Immature natural killer cell (primary cell): ENCODE results near the gene TRAF3. TPM values are rescaled to one million over a fixed set of nuclear protein-coding genes. Genes with fewer than 3 reads are reported as not detected.

ENCODE experiments used
- DNase-seq, 3 donors: peaks; one replicate each; pipeline ENCODE4 v3.0.0; 2022; ENCODE audit warnings: mixed read lengths in 1 of 3
- H3K27ac Mint-ChIP-seq, 6 donors: one replicate each; pipeline ENCODE4 v1.8.0; 2020; ENCODE audit warnings: mixed read lengths in 6 of 6, mild to moderate bottlenecking in 5 of 6, inconsistent platforms in 4 of 6, moderate library complexity in 3 of 6
- H3K27me3 Mint-ChIP-seq, 3 donors: one replicate each; pipeline ENCODE4 v1.8.0; 2020 to 2021; ENCODE audit warnings: low read depth in 3 of 3, mild to moderate bottlenecking in 3 of 3, mixed read lengths in 3 of 3, moderate library complexity in 3 of 3, inconsistent platforms in 1 of 3
- H3K36me3 Mint-ChIP-seq, 3 donors: one replicate each; pipeline ENCODE4 v1.8.0; 2020; ENCODE audit warnings: mixed read lengths in 3 of 3, inconsistent platforms in 2 of 3, mild to moderate bottlenecking in 2 of 3
- H3K4me1 Mint-ChIP-seq, 2 donors: one replicate each; pipeline ENCODE4 v1.8.0; 2020; ENCODE audit warnings: inconsistent platforms in 2 of 2, mild to moderate bottlenecking in 2 of 2, mixed read lengths in 2 of 2, moderate library complexity in 1 of 2
- H3K4me3 Mint-ChIP-seq, 5 donors: one replicate each; pipeline ENCODE4 v1.8.0; 2020; ENCODE audit warnings: mild to moderate bottlenecking in 5 of 5, mixed read lengths in 5 of 5, inconsistent platforms in 3 of 5, moderate library complexity in 3 of 5
- H3K9me3 Mint-ChIP-seq, 6 donors: one replicate each; pipeline ENCODE4 v1.8.0; 2020; ENCODE audit warnings: mild to moderate bottlenecking in 6 of 6, mixed read lengths in 6 of 6, inconsistent platforms in 4 of 6, moderate library complexity in 3 of 6
- polyA plus RNA-seq, 3 donors: library from polyadenylated mRNA; unstranded; fragments of 300-500 nt; fragmentation: Illumina TruSeq; gene quantifications; one replicate each; pipeline ENCODE4 v1.2.3, GENCODE V29; 2021

Gene TRAF3
- polyA plus RNA-seq, 3 donors from 2014 or later, result 9.2 to 12.8 (median 9.3) TPM

DNA sequence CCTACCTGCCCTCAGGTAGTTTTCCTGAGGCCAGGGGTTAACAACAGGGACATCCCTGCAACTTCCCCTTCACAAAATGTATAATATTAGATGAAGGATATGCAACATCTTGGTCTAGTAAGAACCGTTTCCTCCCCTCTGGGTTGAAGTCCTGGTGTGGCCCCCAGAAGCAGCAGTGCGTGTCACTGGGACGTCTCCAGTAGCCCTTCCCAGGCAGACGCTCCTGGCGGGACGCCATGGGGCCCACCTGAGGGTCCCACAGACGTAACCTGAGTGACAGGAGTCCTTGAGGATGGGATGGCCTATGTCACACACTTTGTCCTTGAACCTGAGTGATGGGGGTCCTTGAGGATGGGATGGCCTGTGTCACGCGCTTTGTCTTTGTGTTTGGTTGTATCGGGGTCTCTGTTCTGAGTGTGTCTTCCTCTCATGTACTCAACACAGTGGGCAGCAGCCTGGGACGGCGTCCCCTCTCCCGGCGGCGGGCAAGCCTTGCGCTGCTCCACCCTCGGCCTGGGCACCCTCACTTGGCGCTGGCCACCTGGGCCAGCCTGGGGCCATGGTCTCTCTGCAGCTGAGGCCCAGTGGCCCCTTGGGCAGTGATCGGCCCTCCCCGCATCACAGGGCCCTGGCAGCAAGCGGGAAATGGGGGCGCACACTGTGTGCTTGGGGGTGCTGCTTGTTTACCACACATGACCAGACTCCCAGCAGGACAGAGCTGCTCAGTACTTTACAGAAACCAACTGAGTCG lies 130.9 kb downstream of the TRAF3 start:
- Mint-ChIP-seq H3K27ac (no peak overlapping the region), H3K4me3 (no peak overlapping the region), H3K9me3 (no peaks in the 10 kb centered on the region), H3K4me1 (peaks cover 8 to 9% of the 10 kb centered on the region in 2 donors), H3K27me3 (no peaks in the 10 kb centered on the region), H3K36me3 (peaks cover 4 to 13% (median 12%) of the 10 kb centered on the region in 3 donors)
- DNase-seq, result no peak

GRCh38 chr14:102908766-102909455 lies 131.7 kb downstream of the TRAF3 start:
- Mint-ChIP-seq H3K27ac (no peak overlapping the region), H3K4me3 (no peak overlapping the region), H3K4me1 (peaks cover 2 to 4% of the 10 kb centered on the region in 2 donors), H3K36me3 (peaks cover 0 to 13% (median 8%) of the 10 kb centered on the region in 3 donors), H3K9me3 (no peaks in the 10 kb centered on the region), H3K27me3 (no peaks in the 10 kb centered on the region)
- DNase-seq, result no peak

GRCh38 chr14:102909462-102909861 lies 132.2 kb downstream of the TRAF3 start:
- no peak for DNase-seq
- Mint-ChIP-seq H3K27me3 (no peaks in the 10 kb centered on the region), H3K4me3 (no peak overlapping the region), H3K4me1 (no peaks in the 10 kb centered on the region), H3K9me3 (no peaks in the 10 kb centered on the region), H3K36me3 (peaks cover 0 to 13% (median 8%) of the 10 kb centered on the region in 3 donors), H3K27ac (no peak overlapping the region)

DNA sequence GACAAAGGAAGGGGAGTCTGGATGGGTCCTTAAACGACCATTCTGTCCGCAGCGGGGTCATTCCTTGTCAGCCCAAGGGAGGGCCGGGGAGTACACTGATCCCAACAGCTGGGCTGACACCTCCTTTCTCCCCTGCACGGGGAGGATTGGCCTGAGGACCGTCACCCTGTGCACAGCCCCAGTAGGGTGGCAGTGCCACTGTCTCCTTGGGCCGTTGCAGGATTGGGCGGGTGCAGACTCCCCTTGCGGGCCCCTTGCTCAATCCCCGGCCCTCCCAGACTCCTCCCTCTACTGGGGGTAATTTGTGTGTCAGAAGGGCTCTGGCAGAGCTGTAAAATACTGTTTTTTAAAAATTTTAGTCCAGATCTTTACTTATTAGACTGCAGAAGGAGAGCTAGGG lies 132.7 kb downstream of the TRAF3 start:
- Mint-ChIP-seq H3K27ac (no peak overlapping the region), H3K4me1 (no peaks in the 10 kb centered on the region), H3K27me3 (no peaks in the 10 kb centered on the region), H3K9me3 (no peaks in the 10 kb centered on the region), H3K4me3 (no peak overlapping the region), H3K36me3 (peaks cover 0 to 13% (median 8%) of the 10 kb centered on the region in 3 donors)
- no peak for DNase-seq

DNA sequence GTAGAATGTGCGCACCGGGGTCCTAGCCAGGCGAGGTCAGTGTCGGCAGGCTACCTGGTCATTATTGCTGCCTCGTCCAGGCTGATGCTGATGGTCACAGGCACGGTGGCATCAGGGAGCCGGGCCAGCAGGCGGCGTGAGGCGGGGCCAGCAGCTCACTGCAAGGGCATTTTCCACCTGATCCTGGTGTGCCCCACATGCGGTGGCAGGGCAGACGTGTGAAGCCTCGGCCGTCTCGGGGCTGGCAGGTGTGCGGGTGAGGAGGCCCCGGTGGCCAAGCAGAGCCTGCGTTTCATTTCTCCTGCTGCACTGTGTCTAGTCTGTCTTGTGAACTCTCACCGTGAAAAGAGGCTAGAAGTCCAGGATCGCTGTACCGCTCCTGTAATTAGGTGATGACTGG lies 133.2 kb downstream of the TRAF3 start:
- Mint-ChIP-seq H3K4me1 (no peaks in the 10 kb centered on the region), H3K27ac (no peak overlapping the region), H3K9me3 (no peaks in the 10 kb centered on the region), H3K36me3 (peaks cover 0 to 12% (median 4%) of the 10 kb centered on the region in 3 donors), H3K27me3 (no peaks in the 10 kb centered on the region), H3K4me3 (no peak overlapping the region)
- DNase-seq, result no peak

GRCh38 chr14:102911541-102911951 lies 134.3 kb downstream of the TRAF3 start:
- DNase-seq, result no peak
- Mint-ChIP-seq H3K27me3 (no peaks in the 10 kb centered on the region), H3K4me3 (no peak overlapping the region), H3K9me3 (no peaks in the 10 kb centered on the region), H3K27ac (no peak overlapping the region), H3K36me3 (peaks cover 0 to 5% (median 0%) of the 10 kb centered on the region in 3 donors), H3K4me1 (no peaks in the 10 kb centered on the region)

GRCh38 chr14:102911991-102912761 lies 134.9 kb downstream of the TRAF3 start:
- H3K27me3 Mint-ChIP-seq, result no peaks in the 10 kb centered on the region
- H3K27ac Mint-ChIP-seq, result no peak overlapping the region
- DNase-seq, result no peak
- peaks cover 0 to 5% (median 0%) of the 10 kb centered on the region in 3 donors for H3K36me3 Mint-ChIP-seq
- no peak overlapping the region for H3K4me3 Mint-ChIP-seq
- no peaks in the 10 kb centered on the region for H3K9me3 Mint-ChIP-seq
- H3K4me1 Mint-ChIP-seq, result no peaks in the 10 kb centered on the region

- no peaks in the 10 kb centered on the region for H3K9me3 Mint-ChIP-seq
- no peak overlapping the region for H3K27ac Mint-ChIP-seq
- H3K27me3 Mint-ChIP-seq, result peaks cover 0 to 1% (median 0%) of the 10 kb centered on the region in 3 donors
- H3K4me1 Mint-ChIP-seq, result no peaks in the 10 kb centered on the region
- DNase-seq, result no peak
- no peaks in the 10 kb centered on the region for H3K36me3 Mint-ChIP-seq
- no peak overlapping the region for H3K4me3 Mint-ChIP-seq
These were observed 136.3 kb downstream of the TRAF3 start for GRCh38 chr14:102913341-102914211.

DNA sequence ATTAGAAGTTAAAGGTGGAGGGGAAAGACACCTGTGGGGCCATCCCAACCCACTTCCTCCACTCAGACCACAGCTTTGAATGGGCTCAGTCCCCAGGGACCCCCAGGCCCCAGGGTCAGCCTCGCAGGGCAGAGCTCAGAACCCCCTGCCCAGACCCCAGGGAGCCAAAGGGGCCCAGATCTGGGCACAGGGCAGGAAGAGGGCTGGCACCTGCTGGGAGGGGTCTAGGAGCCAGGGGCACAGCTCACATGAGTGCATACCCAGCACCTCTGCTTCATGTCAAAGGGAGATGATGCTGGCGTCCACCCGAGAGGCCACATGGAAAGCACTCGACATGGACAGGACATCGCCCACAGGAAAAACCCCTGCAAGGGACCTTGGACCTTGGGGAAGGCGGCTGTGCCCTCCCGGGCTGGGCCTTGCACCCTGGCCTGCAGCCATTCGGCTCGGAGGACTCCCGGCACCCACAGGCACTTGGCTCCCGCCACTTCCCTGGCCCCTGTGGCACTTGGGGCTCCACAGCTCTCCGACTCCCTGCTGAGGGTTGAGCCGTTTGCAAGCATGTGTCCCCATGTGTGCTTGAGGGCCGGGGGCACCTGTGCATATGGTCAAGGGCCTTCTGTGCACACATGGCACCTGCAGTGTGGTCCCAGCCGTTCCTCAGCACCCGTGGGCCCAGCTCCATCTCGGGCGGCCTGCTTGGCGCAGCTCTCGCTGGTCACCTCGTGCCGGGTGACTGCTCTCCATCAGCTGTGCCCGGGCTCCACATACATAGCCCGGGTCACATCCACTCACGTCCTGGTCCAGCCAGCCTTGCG lies 137.4 kb downstream of the TRAF3 start:
- H3K4me3 Mint-ChIP-seq, result no peak overlapping the region
- H3K9me3 Mint-ChIP-seq, result no peaks in the 10 kb centered on the region
- DNase-seq, result no peak
- H3K27ac Mint-ChIP-seq, result no peak overlapping the region
- H3K27me3 Mint-ChIP-seq, result peaks cover 0 to 1% (median 0%) of the 10 kb centered on the region in 3 donors
- no peaks in the 10 kb centered on the region for H3K36me3 Mint-ChIP-seq
- H3K4me1 Mint-ChIP-seq, result no peaks in the 10 kb centered on the region

- no peak overlapping the region for H3K27ac Mint-ChIP-seq
- no peak for DNase-seq
- H3K4me3 Mint-ChIP-seq, result no peak overlapping the region
- H3K4me1 Mint-ChIP-seq, result no peaks in the 10 kb centered on the region
- no peaks in the 10 kb centered on the region for H3K36me3 Mint-ChIP-seq
- H3K9me3 Mint-ChIP-seq, result no peaks in the 10 kb centered on the region
- peaks cover 0 to 1% (median 0%) of the 10 kb centered on the region in 3 donors for H3K27me3 Mint-ChIP-seq
These were observed 138.3 kb downstream of the TRAF3 start for GRCh38 chr14:102915292-102916110.

DNA sequence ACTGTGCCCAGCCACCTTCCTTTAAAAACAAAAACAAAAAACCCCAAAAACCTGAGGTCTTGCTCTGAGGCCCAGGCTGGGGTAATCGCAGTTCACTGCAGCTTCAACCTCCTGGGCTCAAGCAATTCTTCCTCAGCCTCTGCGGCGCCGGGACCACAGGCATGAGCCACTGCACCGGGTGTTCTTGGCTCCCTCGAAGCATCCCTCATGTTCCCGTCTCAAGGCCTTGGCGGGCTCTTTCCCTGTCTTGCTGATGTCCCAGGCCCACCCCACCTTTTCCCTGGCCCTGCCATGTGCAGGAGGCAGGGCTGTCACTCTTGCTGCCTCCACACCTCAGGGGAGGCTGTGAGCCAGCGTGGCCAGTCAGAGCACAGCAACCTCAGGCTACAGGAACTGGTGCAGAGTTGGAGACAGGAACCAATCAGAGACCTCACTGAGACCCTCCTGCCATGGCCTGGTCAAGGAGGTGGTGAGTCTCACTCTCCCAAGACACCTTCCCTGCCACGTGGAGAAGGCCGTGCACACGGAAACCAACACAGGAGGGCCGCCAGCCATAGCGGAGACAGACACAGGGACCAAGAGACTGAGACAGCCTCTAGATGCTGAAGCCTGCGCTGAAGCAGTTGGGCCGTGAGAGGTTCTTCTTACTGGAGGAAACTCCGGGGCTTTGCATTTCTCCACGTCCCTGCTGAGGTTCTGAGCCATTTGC lies 139.3 kb downstream of the TRAF3 start:
- Mint-ChIP-seq H3K27ac (no peak overlapping the region), H3K27me3 (peaks cover 0 to 1% (median 0%) of the 10 kb centered on the region in 3 donors), H3K4me1 (no peaks in the 10 kb centered on the region), H3K36me3 (no peaks in the 10 kb centered on the region), H3K4me3 (no peak overlapping the region), H3K9me3 (no peaks in the 10 kb centered on the region)
- DNase-seq, result no peak

DNA sequence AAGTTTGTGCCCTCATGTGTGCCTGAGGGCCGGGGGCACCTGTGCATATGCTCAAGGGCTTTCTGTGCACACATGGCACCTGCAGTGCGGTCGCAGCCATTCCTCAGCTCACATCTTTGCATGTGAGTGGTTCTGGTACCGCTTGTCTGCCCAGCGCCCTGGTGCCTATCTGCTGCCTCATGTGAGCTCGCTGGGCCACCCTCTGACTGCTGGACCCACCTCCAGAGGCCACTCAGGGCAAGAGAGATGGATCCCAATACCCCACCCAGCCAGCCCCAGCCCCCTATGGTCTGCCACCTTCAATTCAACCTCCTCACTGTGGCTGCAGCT lies 139.8 kb downstream of the TRAF3 start:
- Mint-ChIP-seq H3K4me3 (no peak overlapping the region), H3K4me1 (no peaks in the 10 kb centered on the region), H3K27ac (no peak overlapping the region), H3K9me3 (no peaks in the 10 kb centered on the region), H3K27me3 (peaks cover 0 to 1% (median 0%) of the 10 kb centered on the region in 3 donors), H3K36me3 (no peaks in the 10 kb centered on the region)
- no peak for DNase-seq
